ENCODE data around the gene AKAP13. TPM values are rescaled to one million over a fixed set of nuclear protein-coding genes. Genes with fewer than 3 reads are reported as not detected.

Gene AKAP13
- total RNA-seq, 1 experiment from 2014 or later, result 75.3 TPM

GRCh38 chr15:85591622-85592021 lies 211.2 kb downstream of the AKAP13 start:
- no peak overlapping the region for H3K4me3 ChIP-seq
- H3K27me3 ChIP-seq, result no peaks in the 10 kb centered on the region; the same call in 1 of the 2 replicates

GRCh38 chr15:85592148-85592547 lies 211.7 kb downstream of the AKAP13 start:
- Histone ChIP-seq H3K4me1 (peaks cover 8% of the 10 kb centered on the region), H3K27ac (no peak overlapping the region), H3K4me3 (no peak overlapping the region), H3K27me3 (no peaks in the 10 kb centered on the region; the same call in 1 of the 2 replicates), H3K9me3 (replicated peaks) (no peaks in the 10 kb centered on the region), H3K36me3 (peaks cover 10% of the 10 kb centered on the region)
- DNase-seq, result peak; percentile 43 to 76

More at GRCh38 chr15:85591622-85592021, 211.2 kb downstream of the AKAP13 start:
- Histone ChIP-seq H3K36me3 (peaks cover 13% of the 10 kb centered on the region), H3K9me3 (replicated peaks) (no peaks in the 10 kb centered on the region), H3K4me1 (peaks cover 3% of the 10 kb centered on the region), H3K27ac (no peak overlapping the region)
- no peak for DNase-seq

GRCh38 chr15:85593809-85594445 lies 213.5 kb downstream of the AKAP13 start:
- DNase-seq, result no peak
- Histone ChIP-seq H3K27me3 (no peaks in the 10 kb centered on the region; the same call in 1 of the 2 replicates), H3K27ac (no peak overlapping the region), H3K36me3 (peaks cover 6% of the 10 kb centered on the region; the same call in 1 of the 2 replicates), H3K9me3 (replicated peaks) (no peaks in the 10 kb centered on the region), H3K4me3 (no peak overlapping the region), H3K4me1 (peaks cover 19% of the 10 kb centered on the region)

- Histone ChIP-seq H3K9me3 (replicated peaks) (no peaks in the 10 kb centered on the region), H3K27me3 (no peaks in the 10 kb centered on the region)
- no peak for DNase-seq
Measured at GRCh38 chr15:85595804-85596536, 215.6 kb downstream of the AKAP13 start.

GRCh38 chr15:85597155-85597815 lies 216.9 kb downstream of the AKAP13 start:
- Histone ChIP-seq H3K4me3 (no peak overlapping the region), H3K9me3 (replicated peaks) (no peaks in the 10 kb centered on the region), H3K36me3 (peaks cover 4% of the 10 kb centered on the region; the same call in 1 of the 2 replicates), H3K27ac (no peak overlapping the region), H3K4me1 (peaks cover 36% of the 10 kb centered on the region), H3K27me3 (no peaks in the 10 kb centered on the region)
- DNase-seq, result peak; percentile 19 to 56

More at GRCh38 chr15:85595804-85596536, 215.6 kb downstream of the AKAP13 start:
- peaks cover 36% of the 10 kb centered on the region for H3K4me1 ChIP-seq
- peaks cover 4% of the 10 kb centered on the region; the same call in 1 of the 2 replicates for H3K36me3 ChIP-seq
- H3K4me3 ChIP-seq, result no peak overlapping the region
- no peak overlapping the region for H3K27ac ChIP-seq

GRCh38 chr15:85598219-85598618 lies 217.8 kb downstream of the AKAP13 start:
- DNase-seq, result no peak
- Histone ChIP-seq H3K27ac (no peak overlapping the region), H3K9me3 (replicated peaks) (no peaks in the 10 kb centered on the region), H3K36me3 (peaks cover 10% of the 10 kb centered on the region), H3K27me3 (no peaks in the 10 kb centered on the region), H3K4me3 (no peak overlapping the region), H3K4me1 (peaks cover 34% of the 10 kb centered on the region)

GRCh38 chr15:85598718-85599398 lies 218.5 kb downstream of the AKAP13 start:
- H3K4me3 ChIP-seq, result no peak overlapping the region
- no peak overlapping the region for H3K27ac ChIP-seq
- no peaks in the 10 kb centered on the region for H3K27me3 ChIP-seq
- H3K9me3 ChIP-seq (replicated peaks), result no peaks in the 10 kb centered on the region
- DNase-seq, result no peak
- H3K36me3 ChIP-seq, result peaks cover 11% of the 10 kb centered on the region
- peaks cover 34% of the 10 kb centered on the region for H3K4me1 ChIP-seq

GRCh38 chr15:85600001-85600400 lies 219.6 kb downstream of the AKAP13 start:
- DNase-seq, result peak; percentile 68 to 89
- H3K4me3 ChIP-seq, result no peak overlapping the region
- peak overlapping the region; percentile 30 for H3K27ac ChIP-seq
- peaks cover 11% of the 10 kb centered on the region for H3K36me3 ChIP-seq
- no peaks in the 10 kb centered on the region for H3K9me3 ChIP-seq (replicated peaks)
- H3K27me3 ChIP-seq, result no peaks in the 10 kb centered on the region
- H3K4me1 ChIP-seq, result peaks cover 34% of the 10 kb centered on the region

- H3K4me3 ChIP-seq, result no peak overlapping the region
- H3K9me3 ChIP-seq (replicated peaks), result no peaks in the 10 kb centered on the region
- no peaks in the 10 kb centered on the region for H3K27me3 ChIP-seq
- H3K27ac ChIP-seq, result no peak overlapping the region
- no peak for DNase-seq
- H3K36me3 ChIP-seq, result peaks cover 6% of the 10 kb centered on the region
- peaks cover 24% of the 10 kb centered on the region for H3K4me1 ChIP-seq
Measured at GRCh38 chr15:85603160-85603559, 222.8 kb downstream of the AKAP13 start.

GRCh38 chr15:85603703-85604102 lies 223.3 kb downstream of the AKAP13 start:
- no peaks in the 10 kb centered on the region for H3K27me3 ChIP-seq

GRCh38 chr15:85604194-85604593 lies 223.8 kb downstream of the AKAP13 start:
- Histone ChIP-seq H3K4me1 (peaks cover 21% of the 10 kb centered on the region), H3K36me3 (peaks cover 6% of the 10 kb centered on the region), H3K27me3 (no peaks in the 10 kb centered on the region), H3K9me3 (replicated peaks) (no peaks in the 10 kb centered on the region), H3K4me3 (no peak overlapping the region), H3K27ac (no peak overlapping the region)
- DNase-seq, result no peak

More at GRCh38 chr15:85603703-85604102, 223.3 kb downstream of the AKAP13 start:
- H3K36me3 ChIP-seq, result peaks cover 6% of the 10 kb centered on the region
- H3K9me3 ChIP-seq (replicated peaks), result no peaks in the 10 kb centered on the region
- no peak for DNase-seq
- peaks cover 24% of the 10 kb centered on the region for H3K4me1 ChIP-seq
- no peak overlapping the region for H3K4me3 ChIP-seq
- H3K27ac ChIP-seq, result no peak overlapping the region

GRCh38 chr15:85606738-85607137 lies 226.3 kb downstream of the AKAP13 start:
- no peak for DNase-seq
- no peak overlapping the region for H3K27ac ChIP-seq
- H3K4me1 ChIP-seq, result 0 out of 2 replicates have a peak, but pooled peaks cover 8% of the 10 kb centered on the region
- H3K27me3 ChIP-seq, result no peaks in the 10 kb centered on the region
- peaks cover 10% of the 10 kb centered on the region for H3K36me3 ChIP-seq
- no peaks in the 10 kb centered on the region for H3K9me3 ChIP-seq (replicated peaks)
- no peak overlapping the region for H3K4me3 ChIP-seq

- Histone ChIP-seq H3K27me3 (no peaks in the 10 kb centered on the region), H3K9me3 (replicated peaks) (no peaks in the 10 kb centered on the region), H3K4me1 (0 out of 2 replicates have a peak, but pooled peaks cover 8% of the 10 kb centered on the region), H3K4me3 (no peak overlapping the region), H3K27ac (no peak overlapping the region), H3K36me3 (peaks cover 10% of the 10 kb centered on the region)
- no peak for DNase-seq
Measured at GRCh38 chr15:85607141-85607806, 226.9 kb downstream of the AKAP13 start.

- Histone ChIP-seq H3K27me3 (no peaks in the 10 kb centered on the region), H3K36me3 (peaks cover 8% of the 10 kb centered on the region)
Measured at GRCh38 chr15:85607842-85608241, 227.4 kb downstream of the AKAP13 start.

More at GRCh38 chr15:85607842-85608241, 227.4 kb downstream of the AKAP13 start:
- no peak for DNase-seq
- H3K4me1 ChIP-seq, result 0 out of 2 replicates have a peak, but pooled peaks cover 8% of the 10 kb centered on the region
- H3K4me3 ChIP-seq, result no peak overlapping the region
- no peaks in the 10 kb centered on the region for H3K9me3 ChIP-seq (replicated peaks)
- no peak overlapping the region for H3K27ac ChIP-seq

Data from SJCRH30 (cell line).